ENCODE data around the gene LSP1. TPM values are rescaled to one million over a fixed set of nuclear protein-coding genes. Genes with fewer than 3 reads are reported as not detected.
A peak's percentile ranks its signal among the peaks of the same experiment; 100 is the strongest.
"Not testable (repeated sequence)": the region's sequence is repeated elsewhere in the genome, so short reads cannot be mapped to it uniquely, and the experiment has no call there.

Gene LSP1
- total and polyA plus RNA-seq, 12 donors: 4.0 to 1,341 (median 278) TPM

DNA sequence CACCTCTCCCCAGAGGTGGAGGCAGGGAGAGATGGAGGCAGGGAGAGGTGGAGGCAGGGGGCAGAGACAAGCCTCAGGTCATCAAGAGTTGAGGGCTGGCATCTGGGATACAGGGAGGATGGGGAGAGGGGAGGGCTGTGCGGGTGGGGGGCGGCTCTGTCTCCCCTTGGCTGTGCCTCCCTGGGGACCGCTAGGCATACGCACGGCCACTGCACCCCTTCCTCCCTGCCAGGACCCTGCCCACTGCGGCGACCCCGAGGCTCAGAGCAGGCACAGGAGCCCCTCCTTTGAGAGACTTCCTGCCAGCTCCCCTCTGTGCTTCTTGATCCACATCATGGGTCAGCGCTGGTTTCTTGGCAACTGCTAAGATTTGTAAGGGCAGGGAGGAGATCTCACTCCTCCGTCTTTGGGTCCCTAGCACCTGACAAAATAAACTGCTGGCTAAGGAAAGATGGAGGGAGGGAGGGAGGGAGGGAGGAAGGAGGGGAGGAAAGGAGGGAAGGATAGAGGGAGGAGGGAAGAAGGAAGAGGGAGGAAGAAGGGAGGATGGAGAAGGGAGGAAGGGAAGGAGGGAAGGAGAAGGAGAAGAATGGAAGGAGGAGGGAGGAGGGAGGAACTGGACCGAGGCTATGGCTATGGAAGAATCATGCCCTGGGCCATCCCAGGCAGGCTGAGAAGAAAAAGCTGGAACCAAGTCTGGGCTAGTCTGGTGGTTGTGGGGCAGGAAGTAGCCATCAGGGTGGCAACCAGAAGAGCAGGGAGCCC lies 20.3 kb downstream of the LSP1 start:
- H3K36me3 ChIP-seq (replicated peaks in 1 of 2): no peaks in the 10 kb centered on the region
- H3K27ac ChIP-seq: peak overlapping the region in 3 of 5 donors; percentile 64 to 97 (median 93)
- peak in 5 of 7 donors; percentile 68 to 81 (median 72) for DNase-seq
- H3K27me3 ChIP-seq: no peaks in the 10 kb centered on the region
- H3K4me1 ChIP-seq (replicated peaks in 1 of 2): peaks cover 31 to 45% of the 10 kb centered on the region in 2 donors
- intact Hi-C loops (cut with DNase I): no loop called here
- peak overlapping the region in 1 of 4 donors; percentile 60 for H3K4me3 ChIP-seq
- WGBS, 4 donors: 16 to 21% (median 18%) methylated on average over 10 to 11 of the region's 11 CpGs
- no peaks in the 10 kb centered on the region for H3K9me3 ChIP-seq (replicated peaks in 1 of 3)
- TF ChIP-seq POLR2A (IDR thresholded peaks at IDR 0.05): peak in 1 of 2 donors; percentile 50
- TF ChIP-seq, protein P1, sequence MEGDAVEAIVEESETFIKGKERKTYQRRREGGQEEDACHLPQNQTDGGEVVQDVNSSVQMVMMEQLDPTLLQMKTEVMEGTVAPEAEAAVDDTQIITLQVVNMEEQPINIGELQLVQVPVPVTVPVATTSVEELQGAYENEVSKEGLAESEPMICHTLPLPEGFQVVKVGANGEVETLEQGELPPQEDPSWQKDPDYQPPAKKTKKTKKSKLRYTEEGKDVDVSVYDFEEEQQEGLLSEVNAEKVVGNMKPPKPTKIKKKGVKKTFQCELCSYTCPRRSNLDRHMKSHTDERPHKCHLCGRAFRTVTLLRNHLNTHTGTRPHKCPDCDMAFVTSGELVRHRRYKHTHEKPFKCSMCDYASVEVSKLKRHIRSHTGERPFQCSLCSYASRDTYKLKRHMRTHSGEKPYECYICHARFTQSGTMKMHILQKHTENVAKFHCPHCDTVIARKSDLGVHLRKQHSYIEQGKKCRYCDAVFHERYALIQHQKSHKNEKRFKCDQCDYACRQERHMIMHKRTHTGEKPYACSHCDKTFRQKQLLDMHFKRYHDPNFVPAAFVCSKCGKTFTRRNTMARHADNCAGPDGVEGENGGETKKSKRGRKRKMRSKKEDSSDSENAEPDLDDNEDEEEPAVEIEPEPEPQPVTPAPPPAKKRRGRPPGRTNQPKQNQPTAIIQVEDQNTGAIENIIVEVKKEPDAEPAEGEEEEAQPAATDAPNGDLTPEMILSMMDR (IDR thresholded peaks at IDR 0.05): no peak

DNA sequence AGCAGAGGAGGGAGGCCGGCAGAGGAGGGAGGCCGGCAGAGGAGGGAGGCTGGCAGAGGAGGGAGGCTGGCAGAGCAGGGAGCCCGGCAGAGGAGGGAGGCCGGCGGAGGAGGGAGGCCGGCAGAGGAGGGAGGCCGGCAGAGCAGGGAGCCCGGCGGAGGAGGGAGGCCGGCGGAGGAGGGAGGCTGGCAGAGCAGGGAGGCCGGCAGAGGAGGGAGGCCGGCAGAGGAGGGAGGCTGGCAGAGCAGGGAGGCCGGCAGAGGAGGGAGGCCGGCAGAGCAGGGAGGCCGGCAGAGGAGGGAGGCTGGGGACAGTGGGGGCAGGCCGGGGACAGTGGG lies 20.9 kb downstream of the LSP1 start:
- intact Hi-C loops (cut with DNase I); H3K9me3 ChIP-seq (replicated peaks in 1 of 3); H3K36me3 ChIP-seq (replicated peaks in 1 of 2); H3K27me3 ChIP-seq: not testable (repeated sequence)
- Histone ChIP-seq H3K4me3 (peak overlapping the region in 1 of 4 donors; percentile 60), H3K27ac (peak overlapping the region in 2 of 5 donors; percentile 93 to 97), H3K4me1 (replicated peaks in 1 of 2) (peaks cover 31 to 45% of the 10 kb centered on the region in 2 donors)
- DNase-seq: peak in 3 of 7 donors; percentile 11 to 22 (median 13)
- WGBS, 4 donors: 42 to 58% (median 46%) methylated on average over 13 to 17 of the region's 17 CpGs

DNA sequence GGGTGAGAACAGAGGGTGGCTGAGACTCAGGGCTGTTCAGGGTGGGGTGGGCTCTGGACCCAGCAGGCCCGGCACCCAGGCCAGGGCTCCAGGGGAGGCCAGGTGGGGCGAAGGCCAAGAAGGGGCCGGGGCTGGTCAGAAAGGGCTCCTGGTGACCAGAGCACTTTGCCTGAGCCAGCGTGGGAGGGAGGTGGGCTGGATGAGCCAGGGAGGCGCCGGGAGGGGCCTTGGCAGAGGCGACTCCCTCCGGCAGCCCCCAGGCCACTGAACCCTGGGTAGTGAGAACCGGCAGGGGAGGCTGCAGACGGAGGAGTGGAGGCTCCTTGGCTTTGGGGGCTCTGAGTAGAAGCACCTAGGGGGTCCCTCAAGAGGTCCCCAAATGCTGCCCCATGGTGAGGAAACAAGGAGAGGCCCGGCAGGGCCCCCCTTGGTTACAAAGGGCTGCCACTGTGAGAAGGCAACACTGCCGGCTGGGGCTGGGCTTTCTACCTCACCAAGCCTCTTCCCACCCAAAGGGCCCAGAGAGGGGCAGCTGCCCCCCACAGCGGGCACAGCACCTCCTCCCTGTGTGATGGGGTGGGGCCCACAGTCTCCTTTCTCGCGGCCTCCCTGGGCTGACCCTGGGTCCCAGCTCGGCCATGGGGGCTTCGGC lies 21.7 kb downstream of the LSP1 start:
- H3K36me3 ChIP-seq (replicated peaks in 1 of 2); H3K27me3 ChIP-seq; intact Hi-C loops (cut with DNase I); H3K9me3 ChIP-seq (replicated peaks in 1 of 3): not testable (repeated sequence)
- WGBS, 4 donors: 46 to 70% (median 54%) methylated on average over 9 to 17 of the region's 17 CpGs
- Histone ChIP-seq H3K4me3 (peak overlapping the region in 1 of 4 donors; percentile 19), H3K27ac (peak overlapping the region in 3 of 5 donors; percentile 55 to 97 (median 76)), H3K4me1 (replicated peaks in 1 of 2) (peaks cover 31 to 47% of the 10 kb centered on the region in 2 donors)
- peak in 6 of 7 donors; percentile 23 to 47 (median 38) for DNase-seq

DNA sequence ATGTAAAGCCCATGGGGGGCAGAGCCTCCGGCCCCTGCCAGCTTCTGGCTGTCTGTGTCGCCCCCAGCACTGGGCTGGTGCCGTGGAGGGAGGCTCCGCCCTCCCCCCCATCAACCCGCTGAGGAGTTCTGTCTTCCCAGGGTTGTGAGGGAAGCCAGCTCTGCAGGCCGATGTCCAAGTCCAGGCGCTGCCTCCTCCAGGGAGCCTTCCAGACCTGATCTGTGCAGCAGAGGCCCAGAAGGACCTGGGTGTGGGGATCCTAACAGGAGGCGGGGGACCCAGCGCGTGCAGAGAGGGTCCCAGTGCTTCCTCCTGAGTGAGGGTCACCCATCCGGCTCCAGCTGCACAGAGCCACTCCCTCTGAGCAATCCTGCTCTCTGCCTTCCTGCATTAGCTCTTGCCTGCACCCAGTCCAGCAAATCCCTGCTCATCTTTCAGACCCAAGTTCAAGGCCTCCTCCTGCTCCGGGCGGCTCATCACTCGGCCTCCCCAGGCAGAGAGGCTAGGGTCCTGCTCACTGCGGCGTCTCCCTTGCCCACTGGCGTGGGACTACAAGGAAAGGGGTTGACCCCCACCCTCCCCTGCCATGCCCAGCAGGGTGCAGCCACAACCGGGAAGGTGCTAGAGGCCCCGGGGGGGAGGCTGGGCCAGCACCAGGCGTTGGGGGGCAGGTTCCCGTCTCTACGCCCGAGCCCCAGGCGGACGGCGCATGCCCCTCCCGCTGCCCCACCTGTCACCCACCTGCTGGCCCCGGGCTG lies 22.4 kb downstream of the LSP1 start:
- intact Hi-C loops (cut with DNase I): no loop called here
- no peak for TF ChIP-seq POLR2A (IDR thresholded peaks at IDR 0.05)
- TF ChIP-seq, protein P1 (IDR thresholded peaks at IDR 0.05): no peak
- H3K36me3 ChIP-seq (replicated peaks in 1 of 2): no peaks in the 10 kb centered on the region
- H3K27ac ChIP-seq: peak overlapping the region in 4 of 5 donors; percentile 61 to 97 (median 73)
- peaks cover 31 to 54% of the 10 kb centered on the region in 2 donors for H3K4me1 ChIP-seq (replicated peaks in 1 of 2)
- no peak overlapping the region for H3K4me3 ChIP-seq
- 41 to 69% (median 55%) methylated on average over 5 to 27 of the region's 28 CpGs for WGBS, 4 donors
- DNase-seq: peak in 6 of 7 donors; percentile 45 to 65 (median 50)
- H3K9me3 ChIP-seq (replicated peaks in 1 of 3): no peaks in the 10 kb centered on the region
- no peaks in the 10 kb centered on the region for H3K27me3 ChIP-seq

DNA sequence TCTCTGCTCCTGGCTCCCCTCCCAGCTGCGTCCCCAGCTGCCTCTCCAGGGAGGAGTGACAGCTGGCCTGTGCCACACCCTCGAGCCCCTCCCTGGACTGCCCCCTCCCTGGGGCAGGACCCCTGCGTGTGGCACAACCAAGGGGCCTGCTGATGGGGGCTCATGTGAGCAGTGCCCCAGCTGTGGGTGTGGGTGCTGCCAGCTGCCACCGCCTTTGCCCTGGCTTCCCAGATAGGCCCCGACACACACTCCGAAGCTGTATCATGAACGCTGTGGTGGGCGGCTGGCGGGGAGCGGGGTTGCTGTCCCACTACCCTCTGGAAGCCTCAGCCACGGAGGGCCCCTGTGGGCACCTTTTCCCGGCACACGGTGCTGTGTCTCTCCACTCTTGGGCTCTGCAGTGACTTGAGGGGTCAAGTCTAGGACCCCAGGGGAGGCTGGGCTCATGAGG lies 23.0 kb downstream of the LSP1 start:
- Histone ChIP-seq H3K4me1 (replicated peaks in 1 of 2) (peaks cover 30 to 52% of the 10 kb centered on the region in 2 donors), H3K27ac (peak overlapping the region in 4 of 5 donors; percentile 61 to 97 (median 73)), H3K4me3 (peak overlapping the region in 1 of 4 donors; percentile 32)
- H3K9me3 ChIP-seq (replicated peaks in 1 of 3); intact Hi-C loops (cut with DNase I); H3K36me3 ChIP-seq (replicated peaks in 1 of 2); H3K27me3 ChIP-seq: not testable (repeated sequence)
- WGBS, 4 donors: 30 to 63% (median 55%) methylated on average over 2 to 13 of the region's 13 CpGs
- DNase-seq: peak; percentile 17 to 55 (median 22)

Measured in adrenal gland (tissue), 12 donors.